ENCODE results near the gene TRIM3. TPM values are rescaled to one million over a fixed set of nuclear protein-coding genes. Genes with fewer than 3 reads are reported as not detected.

TRIM3 gene
- polyA plus RNA-seq, 1 experiment = 10.4 TPM

DNA sequence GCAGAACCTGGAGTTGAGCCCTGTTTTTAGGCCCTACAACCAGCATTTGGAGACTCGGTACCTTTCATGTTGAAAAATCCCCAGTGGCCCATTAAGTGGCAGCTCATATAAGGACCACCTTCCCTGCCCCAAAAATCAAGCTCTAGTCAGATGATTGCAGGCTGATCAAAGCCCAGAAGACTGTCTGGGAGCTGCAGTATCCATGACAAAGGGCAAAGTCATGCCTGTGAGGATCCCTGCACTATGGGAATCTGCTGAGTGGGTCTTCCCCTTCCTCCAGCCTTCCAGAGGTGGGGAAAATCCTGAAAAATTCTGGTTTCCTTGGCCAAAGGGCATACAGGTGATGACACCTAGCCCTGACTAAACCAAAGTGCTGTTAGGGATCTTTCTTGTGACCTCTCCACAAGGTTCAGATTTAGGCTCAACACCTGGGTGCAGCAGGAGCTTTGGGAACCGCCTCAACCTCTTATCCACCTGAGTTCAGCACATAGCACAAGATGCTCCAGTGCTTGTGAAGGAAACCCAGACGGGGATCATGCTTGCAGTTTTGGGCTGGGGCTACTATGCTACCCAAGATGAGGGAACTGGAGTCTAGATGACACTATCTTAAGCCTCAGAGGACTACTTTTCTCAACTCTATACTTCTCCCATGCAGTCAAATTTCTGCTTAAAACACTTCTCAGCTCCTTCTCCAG is 1.2 kb upstream of the TRIM3 start:
- TF ChIP-seq, protein P1, sequence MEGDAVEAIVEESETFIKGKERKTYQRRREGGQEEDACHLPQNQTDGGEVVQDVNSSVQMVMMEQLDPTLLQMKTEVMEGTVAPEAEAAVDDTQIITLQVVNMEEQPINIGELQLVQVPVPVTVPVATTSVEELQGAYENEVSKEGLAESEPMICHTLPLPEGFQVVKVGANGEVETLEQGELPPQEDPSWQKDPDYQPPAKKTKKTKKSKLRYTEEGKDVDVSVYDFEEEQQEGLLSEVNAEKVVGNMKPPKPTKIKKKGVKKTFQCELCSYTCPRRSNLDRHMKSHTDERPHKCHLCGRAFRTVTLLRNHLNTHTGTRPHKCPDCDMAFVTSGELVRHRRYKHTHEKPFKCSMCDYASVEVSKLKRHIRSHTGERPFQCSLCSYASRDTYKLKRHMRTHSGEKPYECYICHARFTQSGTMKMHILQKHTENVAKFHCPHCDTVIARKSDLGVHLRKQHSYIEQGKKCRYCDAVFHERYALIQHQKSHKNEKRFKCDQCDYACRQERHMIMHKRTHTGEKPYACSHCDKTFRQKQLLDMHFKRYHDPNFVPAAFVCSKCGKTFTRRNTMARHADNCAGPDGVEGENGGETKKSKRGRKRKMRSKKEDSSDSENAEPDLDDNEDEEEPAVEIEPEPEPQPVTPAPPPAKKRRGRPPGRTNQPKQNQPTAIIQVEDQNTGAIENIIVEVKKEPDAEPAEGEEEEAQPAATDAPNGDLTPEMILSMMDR (IDR thresholded peaks at IDR 0.05; ENCODE audit: insufficient read depth, low read depth, low read length) = no peak
- H3K27me3 ChIP-seq (ENCODE audit: control insufficient read depth, insufficient read depth, low read length) = no peaks in the 10 kb centered on the region
- peaks cover 21% of the 10 kb centered on the region for H3K36me3 ChIP-seq (ENCODE audit: control insufficient read depth, insufficient read depth, low read length)
- H3K4me3 ChIP-seq (ENCODE audit: low read depth, low read length) = no peak overlapping the region
- POLR2A ChIA-PET = no interaction called here
- CTCF ChIA-PET = interaction anchor here (1.2 to 1.3 kb wide), 3 partner anchors 8 to 56 kb away, joined by 3 to 5 read pairs (median 3); no protein-coding TSS in a partner anchor
- DNase-seq (ENCODE audit: low read depth) = no peak

DNA sequence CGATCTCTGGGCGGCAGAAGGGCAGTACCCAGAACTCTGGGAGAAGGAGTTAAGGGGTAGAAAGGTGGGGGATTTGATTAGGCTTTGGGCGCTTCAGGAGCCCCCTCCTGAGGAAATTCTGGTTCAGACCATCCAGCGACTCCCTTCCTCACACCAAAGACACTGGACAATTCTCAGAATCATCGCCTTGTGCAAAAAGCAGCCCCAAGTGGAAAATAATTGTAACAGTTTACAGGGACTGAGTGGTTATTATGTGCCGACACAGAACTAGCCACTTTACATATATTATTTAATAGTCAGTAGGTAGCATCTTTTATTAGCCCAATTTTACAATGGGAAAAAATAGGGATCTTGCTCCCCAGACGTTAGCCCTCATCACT is 662 bp upstream of the TRIM3 start:
- Histone ChIP-seq H3K36me3 (ENCODE audit: control insufficient read depth, insufficient read depth, low read length) (peaks cover 21% of the 10 kb centered on the region), H3K27me3 (ENCODE audit: control insufficient read depth, insufficient read depth, low read length) (no peaks in the 10 kb centered on the region), H3K4me3 (ENCODE audit: low read depth, low read length) (peak overlapping the region; percentile 56)
- DNase-seq (ENCODE audit: low read depth) = no peak
- CTCF ChIA-PET = interaction anchor here (1.2 to 1.4 kb wide), 2 partner anchors 9 to 144 kb away, joined by 3 read pairs; partner anchors contain the start of gene TPP1
- TF ChIP-seq, protein P1 (IDR thresholded peaks at IDR 0.05; ENCODE audit: insufficient read depth, low read depth, low read length) = no peak
- POLR2A ChIA-PET = no interaction called here

DNA sequence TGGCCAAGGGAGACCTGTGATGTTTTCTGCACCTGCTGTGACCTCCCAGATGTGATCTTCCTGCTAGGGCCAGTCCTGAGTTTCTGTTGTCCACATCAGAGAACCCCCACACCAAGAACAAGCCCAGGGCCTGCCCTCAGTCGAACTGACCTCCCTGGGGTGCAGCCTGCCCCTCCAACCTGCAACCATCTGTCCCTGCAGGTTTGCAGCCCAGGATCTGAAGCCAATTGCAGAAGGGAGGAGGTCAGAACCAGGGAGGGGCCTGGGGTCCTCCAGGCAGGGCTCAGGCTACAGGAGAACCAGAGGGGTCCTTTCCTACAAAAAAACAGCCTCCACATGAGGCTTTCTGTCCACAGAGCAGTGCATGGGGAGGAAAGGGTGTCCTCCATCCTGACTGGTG is 807 bp downstream of the TRIM3 start:
- ChIA-PET CTCF (interaction anchor here (1.3 to 1.4 kb wide), 4 partner anchors 10 to 146 kb away, joined by 3 to 5 read pairs (median 4); partner anchors contain the start of gene TPP1), POLR2A (no interaction called here)
- DNase-seq (ENCODE audit: low read depth) = no peak
- Histone ChIP-seq H3K4me3 (ENCODE audit: low read depth, low read length) (peak overlapping the region; percentile 85), H3K27me3 (ENCODE audit: control insufficient read depth, insufficient read depth, low read length) (no peaks in the 10 kb centered on the region), H3K36me3 (ENCODE audit: control insufficient read depth, insufficient read depth, low read length) (peaks cover 10% of the 10 kb centered on the region)
- TF ChIP-seq, protein P1 (IDR thresholded peaks at IDR 0.05; ENCODE audit: insufficient read depth, low read depth, low read length) = no peak

- no peak for DNase-seq (ENCODE audit: low read depth)
- POLR2A ChIA-PET = no interaction called here
- H3K4me3 ChIP-seq (ENCODE audit: low read depth, low read length) = no peak overlapping the region
- CTCF ChIA-PET = no interaction called here
- no peaks in the 10 kb centered on the region for H3K27me3 ChIP-seq (ENCODE audit: control insufficient read depth, insufficient read depth, low read length)
- H3K36me3 ChIP-seq (ENCODE audit: control insufficient read depth, insufficient read depth, low read length) = peaks cover 4% of the 10 kb centered on the region
- TF ChIP-seq, protein P1 (IDR thresholded peaks at IDR 0.05; ENCODE audit: insufficient read depth, low read depth, low read length) = no peak
Measured at GRCh38 chr11:6469599-6469998, 4.1 kb downstream of the TRIM3 start.

GRCh38 chr11:6468712-6469495 is 4.8 kb downstream of the TRIM3 start:
- Histone ChIP-seq H3K4me3 (ENCODE audit: low read depth, low read length) (no peak overlapping the region), H3K36me3 (ENCODE audit: control insufficient read depth, insufficient read depth, low read length) (peaks cover 4% of the 10 kb centered on the region), H3K27me3 (ENCODE audit: control insufficient read depth, insufficient read depth, low read length) (no peaks in the 10 kb centered on the region)
- DNase-seq (ENCODE audit: low read depth) = peak; percentile 20
- POLR2A ChIA-PET = no interaction called here
- CTCF ChIA-PET = interaction anchor here (1.0 kb wide), 1 partner anchor 14 kb away, joined by 4 read pairs; no protein-coding TSS in a partner anchor
- TF ChIP-seq, protein P1 (IDR thresholded peaks at IDR 0.05; ENCODE audit: insufficient read depth, low read depth, low read length) = no peak
